CD4-positive, alpha-beta T cell treated with Interleukin-1 beta for 1 hour (primary cell): ENCODE results near the gene RPL37.
"Not testable (repeated sequence)": the region's sequence is repeated elsewhere in the genome, so short reads cannot be mapped to it uniquely, and the experiment has no call there.

ENCODE experiments used
- DNase-seq, 2 donors: peaks; one replicate each; pipeline ENCODE4 v3.0.0-alpha.2; 2020 to 2022

RPL37 gene

GRCh38 chr5:40834849-40835787 lies at the start of gene RPL37:
TSS of gene RPL37 (minus strand) at chr5:40835222. CDS start at chr5:40835185, 37 bp downstream.
- peak; percentile 93 to 94 for DNase-seq

GRCh38 chr5:40883051-40883450 lies 48.0 kb upstream of the RPL37 start:
- not testable (repeated sequence) for DNase-seq

GRCh38 chr5:40882291-40882690 lies 47.3 kb upstream of the RPL37 start:
- DNase-seq, result no peak

- peak in 1 of 2 donors; percentile 12 for DNase-seq
These were observed 44.3 kb upstream of the RPL37 start for GRCh38 chr5:40879163-40879942.

- no peak for DNase-seq
These were observed 42.5 kb upstream of the RPL37 start for GRCh38 chr5:40877371-40877988.

- no peak for DNase-seq
These were observed 40.9 kb upstream of the RPL37 start for GRCh38 chr5:40875958-40876357.

GRCh38 chr5:40873286-40873880 lies 38.4 kb upstream of the RPL37 start:
- DNase-seq, result no peak

- not testable (repeated sequence) for DNase-seq
These were observed 37.2 kb upstream of the RPL37 start for GRCh38 chr5:40872253-40872652.

- no peak for DNase-seq
These were observed 36.2 kb upstream of the RPL37 start for GRCh38 chr5:40871177-40871576.

GRCh38 chr5:40869384-40869783 lies 34.4 kb upstream of the RPL37 start:
- DNase-seq, result no peak

GRCh38 chr5:40866844-40867243 lies 31.8 kb upstream of the RPL37 start:
- DNase-seq, result no peak

- not testable (repeated sequence) for DNase-seq
These were observed 30.0 kb upstream of the RPL37 start for GRCh38 chr5:40865004-40865403.

- no peak for DNase-seq
These were observed 25.7 kb upstream of the RPL37 start for GRCh38 chr5:40860711-40861110.

GRCh38 chr5:40853632-40854192 lies 18.7 kb upstream of the RPL37 start:
- DNase-seq, result no peak

- no peak for DNase-seq
These were observed 12.5 kb upstream of the RPL37 start for GRCh38 chr5:40847525-40847924.

- DNase-seq, result no peak
These were observed 11.3 kb upstream of the RPL37 start for GRCh38 chr5:40846371-40846770.

GRCh38 chr5:40844565-40844964 lies 9.5 kb upstream of the RPL37 start:
- DNase-seq, result no peak

GRCh38 chr5:40842351-40842750 lies 7.3 kb upstream of the RPL37 start:
- no peak for DNase-seq

GRCh38 chr5:40841068-40841805 lies 6.2 kb upstream of the RPL37 start, which contains the start of gene CARD6:
TSS of gene CARD6 (plus strand) at chr5:40841367. CDS start at chr5:40841383, 16 bp downstream.
- DNase-seq, result no peak

- peak in 1 of 2 donors; percentile 46 for DNase-seq
These were observed 3.1 kb upstream of the RPL37 start for GRCh38 chr5:40838086-40838485.

- DNase-seq, result peak; percentile 67 to 70
These were observed 602 bp downstream of the RPL37 start for GRCh38 chr5:40834391-40834848.
